NCI-H82 treated with DMSO at 0.1 percent for 48 hours (cell line): ENCODE results near the gene MRPS27.
"Not testable (repeated sequence)": the region's sequence is repeated elsewhere in the genome, so short reads cannot be mapped to it uniquely, and the experiment has no call there.

ENCODE experiments used
- DNase-seq: peaks from one replicate; lab custom pipeline; 2025; ENCODE audit not compliant: unreplicated experiment; lab: John Stamatoyannopoulos, UW

The MRPS27 gene

GRCh38 chr5:72177538-72177937 lies 142.5 kb downstream of the MRPS27 start:
- no peak for DNase-seq

GRCh38 chr5:72172786-72173185 lies 147.3 kb downstream of the MRPS27 start:
- DNase-seq = no peak

- no peak for DNase-seq
Observed at GRCh38 chr5:72171667-72172066, 148.4 kb downstream of the MRPS27 start.

- not testable (repeated sequence) for DNase-seq
Observed at GRCh38 chr5:72171181-72171580, 148.9 kb downstream of the MRPS27 start.

GRCh38 chr5:72170101-72170500 lies 149.9 kb downstream of the MRPS27 start:
- DNase-seq = no peak
